Measurements from ENCODE around the gene WNT11.

The WNT11 gene

GRCh38 chr11:76169473-76169896 lies 36.8 kb downstream of the WNT11 start:
- no peak for DNase-seq

DNA sequence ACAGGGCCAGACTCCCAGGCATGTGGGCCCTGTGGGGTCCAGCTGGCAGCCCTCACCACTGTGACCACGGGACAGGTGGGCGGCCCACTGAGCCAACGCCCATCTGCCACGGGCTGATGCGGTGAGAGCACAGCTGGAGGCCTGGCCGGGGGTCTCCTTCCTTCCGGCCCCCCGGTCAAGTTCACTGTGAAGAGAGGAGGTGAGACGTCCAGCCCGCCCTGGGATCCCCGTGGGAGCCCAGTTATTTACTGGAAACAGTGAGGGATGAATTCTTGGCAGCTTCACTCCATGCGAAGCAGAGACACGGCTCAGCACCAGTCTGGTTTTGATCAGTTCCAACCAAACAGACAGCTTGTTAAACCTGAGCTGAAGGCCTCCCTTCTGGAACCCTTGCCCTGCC lies 38.7 kb downstream of the WNT11 start:
- no peak for DNase-seq

DNA sequence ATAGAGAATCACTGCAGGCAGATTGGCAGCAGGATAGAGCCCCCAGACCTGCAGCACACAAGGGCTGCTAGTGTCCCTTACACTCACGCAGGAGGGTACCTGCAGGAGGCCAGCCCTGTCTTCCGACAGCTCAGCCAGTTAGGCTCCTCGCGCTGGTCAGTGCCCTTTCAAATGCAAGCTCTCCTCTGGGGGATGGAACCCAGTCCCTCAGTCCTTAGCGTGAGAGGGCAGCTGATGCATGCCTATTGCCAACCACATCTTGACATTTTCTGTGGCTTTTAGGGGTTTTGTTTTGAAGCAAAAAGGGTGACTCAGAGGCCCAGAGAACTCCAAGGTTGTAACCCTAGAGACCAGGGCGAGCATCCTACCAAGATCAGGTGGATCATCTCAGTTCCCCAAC lies 40.0 kb downstream of the WNT11 start:
- no peak for DNase-seq

- DNase-seq = no peak
Observed at GRCh38 chr11:76164861-76165751, 41.2 kb downstream of the WNT11 start.

GRCh38 chr11:76164081-76164480 lies 42.2 kb downstream of the WNT11 start:
- no peak for DNase-seq

GRCh38 chr11:76163289-76163880 lies 42.9 kb downstream of the WNT11 start:
- DNase-seq = no peak

- DNase-seq = no peak
Observed at GRCh38 chr11:76162336-76163288, 43.7 kb downstream of the WNT11 start.

- no peak for DNase-seq
Observed at GRCh38 chr11:76161261-76161961, 44.9 kb downstream of the WNT11 start.

DNA sequence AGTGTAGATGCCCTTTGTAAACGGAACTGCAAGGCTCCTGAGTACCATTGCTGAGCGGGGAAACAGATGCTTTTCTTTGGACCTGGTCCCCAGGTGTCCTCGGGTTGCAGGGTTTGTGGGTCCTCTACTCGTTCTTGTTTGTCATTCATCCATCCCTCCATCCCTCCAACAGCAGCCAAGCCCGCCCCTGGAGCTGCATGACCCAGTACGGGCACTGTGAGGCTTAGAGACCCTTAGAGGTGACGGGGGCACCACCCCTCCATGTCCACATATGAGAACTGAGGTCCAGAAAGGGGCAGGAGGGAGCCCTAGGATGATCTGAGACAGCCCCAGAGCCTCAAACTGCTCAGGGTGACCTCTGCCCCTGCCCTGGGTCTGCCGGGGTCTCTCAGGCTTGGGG lies 45.4 kb downstream of the WNT11 start:
- DNase-seq = no peak

GRCh38 chr11:76159983-76160661 lies 46.2 kb downstream of the WNT11 start:
- peak; percentile 74 for DNase-seq

DNA sequence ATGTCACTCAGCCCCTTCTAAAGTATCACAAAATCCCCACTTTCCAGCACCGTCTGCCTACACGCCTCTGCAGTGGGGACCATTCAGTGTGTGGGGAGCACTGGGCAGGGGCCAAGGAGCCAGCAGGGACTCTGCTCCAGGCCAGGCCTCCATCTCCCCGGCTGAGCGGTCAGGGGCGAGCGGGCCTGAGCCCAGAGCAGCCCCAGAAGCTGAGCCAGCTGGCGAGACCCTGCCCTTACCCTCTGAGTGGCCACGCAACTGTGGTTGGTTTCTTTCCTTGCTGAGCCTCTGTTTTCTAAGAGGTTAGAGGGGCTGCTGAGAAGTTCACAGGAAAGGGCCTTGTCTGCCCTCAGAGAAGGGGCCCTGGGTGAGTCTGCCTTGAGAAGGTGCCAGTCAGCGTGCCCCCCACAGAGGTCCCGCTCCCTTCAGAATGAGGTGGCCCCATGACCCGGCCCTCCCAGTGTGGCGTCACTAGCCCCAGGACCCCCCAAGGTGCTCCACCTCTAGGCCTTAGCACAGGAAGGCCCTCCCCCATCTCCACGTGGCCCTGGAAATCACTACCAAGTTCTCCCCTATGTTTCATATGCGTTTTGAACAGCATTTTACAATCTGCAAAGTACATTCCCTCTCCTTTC lies 46.9 kb downstream of the WNT11 start:
- no peak for DNase-seq

GRCh38 chr11:76158394-76159302 lies 47.7 kb downstream of the WNT11 start:
- DNase-seq = no peak

- DNase-seq = no peak
Observed at GRCh38 chr11:76157891-76158290, 48.4 kb downstream of the WNT11 start.

DNA sequence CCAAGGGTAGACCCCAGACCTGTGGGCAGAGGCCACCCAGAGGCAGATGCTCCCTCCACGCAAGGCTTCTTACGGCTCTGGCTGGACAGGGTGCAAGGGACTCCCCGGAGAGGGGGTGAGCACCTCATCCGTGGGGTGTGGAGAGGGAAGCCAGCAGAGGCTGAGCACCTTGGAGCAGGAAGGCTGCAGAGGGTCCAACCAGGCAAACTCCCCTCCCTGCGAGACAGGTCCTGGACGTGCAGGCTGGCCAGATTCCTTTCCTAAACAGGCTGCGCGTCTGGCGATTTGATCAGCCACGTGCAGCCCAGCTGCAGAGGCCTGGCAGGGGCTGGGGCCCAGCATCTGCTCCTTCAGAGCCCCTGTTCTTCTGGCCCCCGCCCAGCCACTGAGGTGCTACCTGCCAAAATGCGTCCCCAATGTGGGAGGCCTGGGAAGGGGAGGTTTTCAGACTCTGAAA lies 49.3 kb downstream of the WNT11 start:
- no peak for DNase-seq

DNA sequence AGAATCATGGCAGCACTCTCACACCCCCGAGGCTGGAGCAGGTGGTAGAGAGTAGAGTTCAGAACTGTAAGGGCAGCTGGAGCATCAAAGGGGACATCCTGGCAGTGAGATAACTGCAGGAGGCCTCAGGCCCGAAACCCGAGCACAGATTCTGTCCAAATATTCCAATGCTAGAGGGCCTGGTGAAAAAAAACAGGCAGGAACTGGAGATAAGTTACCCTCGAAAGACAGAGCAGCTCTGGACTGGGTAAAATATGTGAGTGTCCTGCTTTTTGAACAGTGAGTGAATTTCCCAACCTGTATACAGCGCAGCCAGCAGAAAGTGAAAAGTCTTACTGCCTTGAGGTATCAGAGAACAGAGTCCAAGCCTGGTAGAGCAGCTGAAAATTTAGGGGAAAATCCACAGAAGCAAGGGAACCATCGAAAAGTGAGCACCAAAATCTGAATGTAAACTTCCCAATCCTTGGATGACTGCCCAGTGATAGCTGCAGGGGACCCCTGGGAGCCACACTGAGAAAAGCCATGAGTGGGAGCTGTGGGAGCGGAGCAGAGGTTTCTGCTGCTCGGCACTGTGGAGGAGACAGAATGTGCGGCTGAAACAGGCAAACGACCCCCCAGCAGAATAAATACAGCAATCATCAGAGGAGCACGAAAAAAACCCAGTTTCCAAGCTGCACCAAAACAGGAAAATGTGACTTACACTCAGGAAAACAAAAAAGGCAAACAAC lies 50.6 kb downstream of the WNT11 start:
- DNase-seq = no peak

DNA sequence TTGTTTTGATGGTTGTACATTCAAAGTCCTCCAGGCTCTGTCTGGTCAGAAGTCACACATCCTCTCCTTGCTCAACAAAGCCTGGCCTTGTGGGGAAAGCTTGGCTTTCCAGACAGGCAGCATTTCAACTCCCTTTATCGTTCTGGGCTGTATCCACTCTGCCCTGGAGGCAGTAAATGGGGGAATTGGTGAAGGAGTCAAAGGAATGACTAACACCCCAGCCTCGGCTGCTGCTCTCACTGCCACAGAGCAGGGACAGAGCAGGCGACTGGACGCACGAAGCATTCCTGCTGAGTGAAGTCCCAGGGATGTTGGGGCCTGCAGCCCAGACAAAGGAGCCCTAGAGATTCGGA lies 52.8 kb downstream of the WNT11 start:
- DNase-seq = no peak

- DNase-seq = no peak
Observed at GRCh38 chr11:76152741-76153570, 53.3 kb downstream of the WNT11 start.

DNA sequence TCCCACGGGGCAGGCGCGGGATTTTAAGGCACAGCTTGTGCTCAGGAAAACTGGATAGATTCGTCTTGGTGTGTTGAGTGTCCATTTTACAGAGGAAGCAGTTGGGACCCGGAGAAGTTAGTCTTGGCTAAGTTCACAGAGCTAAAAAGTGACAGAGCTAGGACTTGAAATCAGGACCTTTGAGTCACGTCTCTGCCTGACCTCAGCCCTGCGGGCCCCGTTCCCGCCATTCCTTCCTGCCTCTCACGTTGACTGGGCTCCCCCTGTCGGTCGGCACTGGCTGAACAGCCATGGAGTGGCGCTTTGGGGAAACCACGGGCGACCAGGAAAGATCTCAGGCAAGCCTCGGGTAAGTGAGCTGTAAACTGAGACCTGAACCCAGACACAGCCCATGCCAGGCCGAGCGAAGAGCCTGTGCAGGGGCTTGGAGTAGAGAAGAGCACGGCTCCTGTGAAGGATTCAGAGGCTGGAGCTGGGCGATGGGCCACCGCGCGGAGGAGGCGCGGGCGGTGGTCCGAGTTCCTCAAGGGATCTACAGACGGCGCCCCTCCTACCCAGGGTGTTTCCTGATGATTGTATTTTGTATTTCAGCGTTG lies 54.1 kb downstream of the WNT11 start:
- DNase-seq = no peak

All from NCI-H2107 (cell line).